H9 (cell line): ENCODE results near the gene BRF1. TPM values are rescaled to one million over a fixed set of nuclear protein-coding genes. Genes with fewer than 3 reads are reported as not detected.

Experiments
- DNase-seq: peaks from one replicate; pipeline ENCODE4 v3.0.0-alpha.2; 2017
- H2AFZ ChIP-seq: one replicate; pipeline ENCODE4 v1.6.1; 2013; ENCODE audit warnings: mild to moderate bottlenecking, low read length, control low read depth, moderate library complexity
- H2AK5ac ChIP-seq: 2 replicates; pipeline ENCODE4 v1.6.1; 2013; ENCODE audit warnings: low read length, control low read depth, mixed read lengths; ENCODE audit not compliant: insufficient read length
- H2BK120ac ChIP-seq: one replicate; pipeline ENCODE4 v1.6.1; 2013; ENCODE audit warnings: low read depth, mild to moderate bottlenecking, low read length, control low read depth, inconsistent platforms; ENCODE audit not compliant: poor library complexity, severe bottlenecking
- H2BK12ac ChIP-seq: 2 replicates; pipeline ENCODE4 v1.6.1; 2013; ENCODE audit warnings: low read length, control low read depth, mixed read lengths, low read depth; ENCODE audit not compliant: insufficient read length
- H2BK15ac ChIP-seq: 2 replicates; pipeline ENCODE4 v1.6.1; 2013; ENCODE audit warnings: low read depth, low read length, control low read depth
- H2BK20ac ChIP-seq: one replicate; pipeline ENCODE4 v1.6.1; 2013; ENCODE audit warnings: low read depth, mild to moderate bottlenecking, low read length, control low read depth, inconsistent platforms; ENCODE audit not compliant: poor library complexity, severe bottlenecking
- H2BK5ac ChIP-seq: 2 replicates; pipeline ENCODE4 v1.6.1; 2013; ENCODE audit warnings: low read length, control low read depth, mixed read lengths; ENCODE audit not compliant: insufficient read length
- H3K14ac ChIP-seq: 2 replicates; pipeline ENCODE4 v1.6.1; 2013; ENCODE audit warnings: low read length, control low read depth; ENCODE audit not compliant: insufficient read depth
- H3K18ac ChIP-seq: 2 replicates; pipeline ENCODE4 v1.6.1; 2013; ENCODE audit warnings: low read depth, mild to moderate bottlenecking, mixed read lengths, low read length, control low read depth; ENCODE audit not compliant: insufficient read length
- H3K23ac ChIP-seq: 2 replicates; pipeline ENCODE4 v1.6.1; 2013; ENCODE audit warnings: low read length, control low read depth, mixed read lengths, low read depth; ENCODE audit not compliant: insufficient read length
- H3K23me2 ChIP-seq: 2 replicates; pipeline ENCODE4 v1.6.1; 2013; ENCODE audit warnings: low read depth, mild to moderate bottlenecking, mixed read lengths, low read length, control low read depth; ENCODE audit not compliant: insufficient read length, poor library complexity, severe bottlenecking
- H3K27ac ChIP-seq: 2 replicates; pipeline ENCODE4 v1.5.1; 2013; ENCODE audit warnings: low read length, control low read depth, mixed read lengths, low read depth; ENCODE audit not compliant: insufficient read length
- H3K27me3 ChIP-seq: 2 replicates; pipeline ENCODE4 v1.6.1; 2013; ENCODE audit warnings: low read length, control low read depth, inconsistent platforms; ENCODE audit not compliant: insufficient read depth
- H3K4ac ChIP-seq: 2 replicates; pipeline ENCODE4 v1.6.1; 2013; ENCODE audit warnings: low read depth, mild to moderate bottlenecking, control low read depth, inconsistent platforms, low read length, moderate library complexity
- H3K4me1 ChIP-seq: 2 replicates; pipeline ENCODE4 v1.6.1; 2013; ENCODE audit warnings: low read length, control low read depth, inconsistent platforms; ENCODE audit not compliant: insufficient read depth
- H3K4me2 ChIP-seq: 2 replicates; pipeline ENCODE4 v1.6.1; 2013; ENCODE audit warnings: low read length, control low read depth, mixed read lengths; ENCODE audit not compliant: insufficient read length, insufficient read depth
- H3K56ac ChIP-seq: 2 replicates; pipeline ENCODE4 v1.6.1; 2013; ENCODE audit warnings: low read depth, mild to moderate bottlenecking, mixed read lengths, low read length, control low read depth; ENCODE audit not compliant: insufficient read length
- H3K79me1 ChIP-seq: 2 replicates; pipeline ENCODE4 v1.6.1; 2013; ENCODE audit warnings: low read depth, mild to moderate bottlenecking, moderate library complexity, low read length, control low read depth, inconsistent platforms; ENCODE audit not compliant: insufficient read depth, poor library complexity, severe bottlenecking
- H3K79me2 ChIP-seq: 2 replicates; pipeline ENCODE4 v1.6.1; 2013; ENCODE audit warnings: low read length, control low read depth, inconsistent platforms; ENCODE audit not compliant: insufficient read depth
- H3K9ac ChIP-seq: 2 replicates; pipeline ENCODE4 v1.6.1; 2013; ENCODE audit warnings: low read length, control low read depth, mixed read lengths; ENCODE audit not compliant: insufficient read length; ENCODE audit errors: extremely low read depth
- H3K9me3 ChIP-seq: one replicate; pipeline ENCODE4 v1.6.1; 2013; ENCODE audit warnings: low read depth, low read length, inconsistent platforms; ENCODE audit not compliant: control insufficient read depth
- H3T11ph ChIP-seq: one replicate; pipeline ENCODE4 v1.6.1; 2013; ENCODE audit warnings: mild to moderate bottlenecking, low read length, control low read depth, inconsistent platforms
- H4K20me1 ChIP-seq: one replicate; pipeline ENCODE4 v1.6.1; 2013; ENCODE audit not compliant: control insufficient read depth, insufficient read length, insufficient read depth
- H4K5ac ChIP-seq: 2 replicates; pipeline ENCODE4 v1.6.1; 2013; ENCODE audit warnings: low read depth, mild to moderate bottlenecking, mixed read lengths, low read length, control low read depth; ENCODE audit not compliant: insufficient read length
- H4K8ac ChIP-seq: replicated peaks from 2 replicates; pipeline ENCODE4 v1.6.1; 2013; ENCODE audit warnings: low read length, control low read depth, mixed read lengths, low read depth; ENCODE audit not compliant: insufficient read length
- H4K91ac ChIP-seq: 2 replicates; pipeline ENCODE4 v1.6.1; 2013; ENCODE audit warnings: low read depth, mild to moderate bottlenecking, moderate library complexity, mixed read lengths, low read length, control low read depth; ENCODE audit not compliant: insufficient read length
- H3K27ac Mint-ChIP-seq, 3 experiments: 2 replicates in 2 of 3; 3 replicates in 1 of 3; pipeline ENCODE4 v1.8.0; 2020 to 2021; ENCODE audit warnings: mixed read lengths in 3 of 3, mild to moderate bottlenecking in 1 of 3, moderate library complexity in 1 of 3
- H3K27me3 Mint-ChIP-seq: 2 replicates; pipeline ENCODE4 v1.8.0; 2021; ENCODE audit warnings: low read depth, mild to moderate bottlenecking, moderate library complexity, mixed read lengths
- H3K36me3 Mint-ChIP-seq, 3 experiments: 2 replicates in 2 of 3; 3 replicates in 1 of 3; pipeline ENCODE4 v1.8.0; 2020 to 2021; ENCODE audit warnings: low read depth in 3 of 3, mixed read lengths in 3 of 3; ENCODE audit not compliant: insufficient read depth in 1 of 3
- H3K4me1 Mint-ChIP-seq, 2 experiments: 2 replicates each; pipeline ENCODE4 v1.8.0; 2020; ENCODE audit warnings: mixed read lengths in 2 of 2
- H3K4me3 Mint-ChIP-seq, 2 experiments: 2 replicates in 1 of 2; 3 replicates in 1 of 2; pipeline ENCODE4 v1.8.0; 2020 to 2021; ENCODE audit warnings: mild to moderate bottlenecking in 2 of 2, mixed read lengths in 2 of 2, moderate library complexity in 1 of 2
- H3K9me3 Mint-ChIP-seq, 2 experiments: 2 replicates in 1 of 2; 3 replicates in 1 of 2; pipeline ENCODE4 v1.8.0; 2020; ENCODE audit warnings: mild to moderate bottlenecking in 2 of 2, mixed read lengths in 2 of 2, moderate library complexity in 1 of 2
- WGBS: extraction: QIAGEN DNeasy Blood & Tissue Kit; methylation state at CpG from one replicate; pipeline ENCODE4 v1.1.7; 2013; ENCODE audit warnings: missing lambda C conversion rate, low lambda C conversion rate, mixed read lengths; ENCODE audit not compliant: insufficient read length; ENCODE audit errors: extremely low coverage; 5-methylcytosine and 5-hydroxymethylcytosine counted together
- total RNA-seq: library from RNA; stranded (reverse); gene quantifications from 2 replicates; pipeline ENCODE4 v1.2.1, GENCODE V29; 2021
- TF ChIP-seq, protein P1 (sequence below): fragments of 200-600 bp; sonication (generic); conservative IDR thresholded peaks from 3 replicates; pipeline ENCODE4 v1.8.0; 2021; ENCODE audit warnings: antibody characterized with exemption, mild to moderate bottlenecking

The BRF1 gene
- total RNA-seq, 1 experiment from 2014 or later = 28.3 TPM

DNA sequence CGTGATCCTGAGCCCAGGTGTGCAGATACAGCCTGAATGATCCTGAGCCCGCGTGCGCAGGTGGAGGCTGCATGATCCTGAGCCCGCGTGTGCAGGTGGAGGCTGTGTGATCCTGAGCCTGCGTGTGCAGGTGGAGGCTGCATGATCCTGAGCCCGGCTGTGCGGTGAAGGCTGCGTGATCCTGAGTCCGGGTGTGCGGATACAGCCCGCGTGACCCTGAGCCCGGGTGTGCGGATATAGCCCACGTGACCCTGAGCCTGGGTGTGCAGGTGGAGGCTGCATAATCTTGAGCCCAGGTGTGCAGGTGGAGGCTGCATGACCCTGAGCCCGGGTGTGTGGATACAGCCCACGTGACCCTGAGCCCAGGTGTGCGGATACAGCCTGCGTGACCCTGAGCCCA lies 20.3 kb downstream of the BRF1 start:
- no peak overlapping the region for H3K4me2 ChIP-seq
- DNase-seq = no peak
- no peaks in the 10 kb centered on the region for H3K79me2 ChIP-seq
- H3K23me2 ChIP-seq = no peaks in the 10 kb centered on the region
- Mint-ChIP-seq H3K27ac (no peak overlapping the region), H3K4me1 (peaks cover 13 to 15% of the 10 kb centered on the region in 2 experiments), H3K4me3 (no peak overlapping the region), H3K36me3 (peaks cover 0 to 5% (median 0%) of the 10 kb centered on the region in 3 experiments; a peak in 3 of 7 replicates), H3K9me3 (no peaks in the 10 kb centered on the region), H3K27me3 (no peaks in the 10 kb centered on the region)
- H2BK20ac ChIP-seq = no peak overlapping the region
- no peak overlapping the region for H2AFZ ChIP-seq
- no peak overlapping the region for H3K4ac ChIP-seq
- no peak overlapping the region; the same call in 1 of the 2 replicates for H3K14ac ChIP-seq
- no peak overlapping the region for H3K27ac ChIP-seq
- no peak overlapping the region for H4K5ac ChIP-seq
- H2BK12ac ChIP-seq = no peak overlapping the region
- H3K9ac ChIP-seq = no peak overlapping the region
- H2BK120ac ChIP-seq = no peak overlapping the region
- H2AK5ac ChIP-seq = no peak overlapping the region
- no peak overlapping the region for H2BK15ac ChIP-seq
- H4K8ac ChIP-seq = no peak overlapping the region
- H3K4me1 ChIP-seq = no peaks in the 10 kb centered on the region
- H3K27me3 ChIP-seq = no peaks in the 10 kb centered on the region
- H4K20me1 ChIP-seq = no peaks in the 10 kb centered on the region
- no CpG with 5 or more reads among the region's 21 CpGs for WGBS
- no peak overlapping the region for H3K18ac ChIP-seq
- H3K9me3 ChIP-seq = no peaks in the 10 kb centered on the region
- H3K79me1 ChIP-seq = peaks cover 3% of the 10 kb centered on the region
- H3K23ac ChIP-seq = no peak overlapping the region
- H4K91ac ChIP-seq = no peak overlapping the region
- no peak overlapping the region for H3T11ph ChIP-seq
- H2BK5ac ChIP-seq = no peak overlapping the region
- TF ChIP-seq, protein P1, sequence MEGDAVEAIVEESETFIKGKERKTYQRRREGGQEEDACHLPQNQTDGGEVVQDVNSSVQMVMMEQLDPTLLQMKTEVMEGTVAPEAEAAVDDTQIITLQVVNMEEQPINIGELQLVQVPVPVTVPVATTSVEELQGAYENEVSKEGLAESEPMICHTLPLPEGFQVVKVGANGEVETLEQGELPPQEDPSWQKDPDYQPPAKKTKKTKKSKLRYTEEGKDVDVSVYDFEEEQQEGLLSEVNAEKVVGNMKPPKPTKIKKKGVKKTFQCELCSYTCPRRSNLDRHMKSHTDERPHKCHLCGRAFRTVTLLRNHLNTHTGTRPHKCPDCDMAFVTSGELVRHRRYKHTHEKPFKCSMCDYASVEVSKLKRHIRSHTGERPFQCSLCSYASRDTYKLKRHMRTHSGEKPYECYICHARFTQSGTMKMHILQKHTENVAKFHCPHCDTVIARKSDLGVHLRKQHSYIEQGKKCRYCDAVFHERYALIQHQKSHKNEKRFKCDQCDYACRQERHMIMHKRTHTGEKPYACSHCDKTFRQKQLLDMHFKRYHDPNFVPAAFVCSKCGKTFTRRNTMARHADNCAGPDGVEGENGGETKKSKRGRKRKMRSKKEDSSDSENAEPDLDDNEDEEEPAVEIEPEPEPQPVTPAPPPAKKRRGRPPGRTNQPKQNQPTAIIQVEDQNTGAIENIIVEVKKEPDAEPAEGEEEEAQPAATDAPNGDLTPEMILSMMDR = no peak
- no peak overlapping the region for H3K56ac ChIP-seq
